ENCODE measurements around the gene PSMD9. TPM values are rescaled to one million over a fixed set of nuclear protein-coding genes. Genes with fewer than 3 reads are reported as not detected.
"Not testable (repeated sequence)": the region's sequence is repeated elsewhere in the genome, so short reads cannot be mapped to it uniquely, and the experiment has no call there.

PSMD9 gene
- total and polyA plus RNA-seq, 12 donors = 13.6 to 117 (median 34.4) TPM

- Histone ChIP-seq H3K9me3 (no peaks in the 10 kb centered on the region), H3K27me3 (no peaks in the 10 kb centered on the region), H3K27ac (no peak overlapping the region), H3K36me3 (peaks cover 0 to 26% (median 10%) of the 10 kb centered on the region in 9 donors), H3K4me3 (no peak overlapping the region), H3K4me1 (peaks cover 0 to 40% (median 26%) of the 10 kb centered on the region in 9 donors)
- TF ChIP-seq, protein P1, sequence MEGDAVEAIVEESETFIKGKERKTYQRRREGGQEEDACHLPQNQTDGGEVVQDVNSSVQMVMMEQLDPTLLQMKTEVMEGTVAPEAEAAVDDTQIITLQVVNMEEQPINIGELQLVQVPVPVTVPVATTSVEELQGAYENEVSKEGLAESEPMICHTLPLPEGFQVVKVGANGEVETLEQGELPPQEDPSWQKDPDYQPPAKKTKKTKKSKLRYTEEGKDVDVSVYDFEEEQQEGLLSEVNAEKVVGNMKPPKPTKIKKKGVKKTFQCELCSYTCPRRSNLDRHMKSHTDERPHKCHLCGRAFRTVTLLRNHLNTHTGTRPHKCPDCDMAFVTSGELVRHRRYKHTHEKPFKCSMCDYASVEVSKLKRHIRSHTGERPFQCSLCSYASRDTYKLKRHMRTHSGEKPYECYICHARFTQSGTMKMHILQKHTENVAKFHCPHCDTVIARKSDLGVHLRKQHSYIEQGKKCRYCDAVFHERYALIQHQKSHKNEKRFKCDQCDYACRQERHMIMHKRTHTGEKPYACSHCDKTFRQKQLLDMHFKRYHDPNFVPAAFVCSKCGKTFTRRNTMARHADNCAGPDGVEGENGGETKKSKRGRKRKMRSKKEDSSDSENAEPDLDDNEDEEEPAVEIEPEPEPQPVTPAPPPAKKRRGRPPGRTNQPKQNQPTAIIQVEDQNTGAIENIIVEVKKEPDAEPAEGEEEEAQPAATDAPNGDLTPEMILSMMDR (IDR thresholded peaks at IDR 0.05) = no peak
- intact Hi-C loops (cut with DNase I) = loop anchor here in 1 of 10 donors (10.0 kb wide), 1 partner anchor 104 kb away; the partner anchor contains the start of gene BCL7A
- 74 to 78% methylated on average over 2 of the region's 2 CpGs for WGBS, 2 donors
- ATAC-seq (no peak), DNase-seq (no peak)
These were observed 32.5 kb downstream of the PSMD9 start for GRCh38 chr12:121921066-121921465.

GRCh38 chr12:121925358-121925695 is 36.7 kb downstream of the PSMD9 start:
- DNase-seq = no peak
- peak overlapping the region in 8 of 10 donors; percentile 69 to 88 (median 76) for H3K27ac ChIP-seq
- peaks cover 0 to 34% (median 20%) of the 10 kb centered on the region in 9 donors for H3K4me1 ChIP-seq
- ATAC-seq = peak in 4 of 8 donors; percentile 16 to 49 (median 26)
- H3K27me3 ChIP-seq = no peaks in the 10 kb centered on the region
- whole genome bisulfite sequencing, 2 donors = 36 to 48% methylated on average over 7 of the region's 7 CpGs
- no peaks in the 10 kb centered on the region for H3K9me3 ChIP-seq
- peak overlapping the region in 5 of 10 donors; percentile 24 to 32 (median 28) for H3K4me3 ChIP-seq
- TF ChIP-seq, protein P1 (IDR thresholded peaks at IDR 0.05) = no peak
- intact Hi-C loops (cut with DNase I) = loop anchor here in 1 of 10 donors (10.0 kb wide), 1 partner anchor 99 kb away; the partner anchor contains the start of gene BCL7A
- no peaks in the 10 kb centered on the region for H3K36me3 ChIP-seq

DNA sequence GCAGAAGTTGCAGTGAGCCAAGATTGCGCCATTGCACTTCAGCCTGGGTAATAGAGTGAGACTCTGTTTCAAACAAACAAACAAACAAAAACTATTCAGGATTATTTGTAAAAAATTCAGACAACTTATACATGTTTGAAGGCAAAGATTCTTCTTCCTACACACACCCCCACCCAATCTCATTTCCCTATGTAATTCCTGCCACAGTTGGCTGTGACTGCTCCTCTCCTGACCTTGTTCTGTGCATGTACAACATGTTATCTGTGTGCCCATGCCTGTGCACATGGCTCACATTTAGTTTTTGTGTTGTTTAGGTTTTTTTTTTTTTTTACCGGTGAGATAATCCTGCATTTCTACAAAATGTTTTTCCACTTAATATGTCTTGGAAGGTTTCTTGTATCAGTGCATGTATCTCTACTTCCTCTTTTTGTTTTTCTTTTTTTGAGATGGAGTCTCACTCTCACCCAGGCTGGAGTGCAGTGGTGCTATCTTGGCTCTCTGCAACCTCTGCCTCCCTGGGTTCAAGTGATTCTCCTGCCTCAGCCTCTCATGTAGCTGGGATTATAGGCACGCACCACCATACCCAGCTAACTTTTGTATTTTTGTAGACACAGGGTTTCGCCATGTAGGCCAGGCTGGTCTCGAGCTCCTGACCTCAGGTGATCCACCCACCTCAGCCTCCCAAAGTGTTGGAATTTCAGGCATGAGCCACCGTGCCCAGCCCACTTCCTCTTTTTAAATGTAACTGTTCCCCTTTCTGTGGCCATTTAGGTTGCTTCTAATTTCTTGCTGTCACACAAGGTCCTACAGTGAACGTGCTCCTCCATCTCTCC is 38.5 kb downstream of the PSMD9 start:
- Histone ChIP-seq H3K4me1 (peaks cover 0 to 34% (median 20%) of the 10 kb centered on the region in 9 donors), H3K9me3 (no peaks in the 10 kb centered on the region), H3K36me3 (no peaks in the 10 kb centered on the region), H3K27ac (no peak overlapping the region), H3K4me3 (no peak overlapping the region), H3K27me3 (no peaks in the 10 kb centered on the region)
- WGBS, 2 donors = 76 to 79% methylated on average over 7 of the region's 7 CpGs
- TF ChIP-seq, protein P1 (IDR thresholded peaks at IDR 0.05) = no peak
- ATAC-seq = no peak
- intact Hi-C loops (cut with DNase I) = loop anchor here in 1 of 10 donors (10.0 kb wide), 1 partner anchor 98 kb away; the partner anchor contains the start of gene BCL7A
- no peak for DNase-seq

DNA sequence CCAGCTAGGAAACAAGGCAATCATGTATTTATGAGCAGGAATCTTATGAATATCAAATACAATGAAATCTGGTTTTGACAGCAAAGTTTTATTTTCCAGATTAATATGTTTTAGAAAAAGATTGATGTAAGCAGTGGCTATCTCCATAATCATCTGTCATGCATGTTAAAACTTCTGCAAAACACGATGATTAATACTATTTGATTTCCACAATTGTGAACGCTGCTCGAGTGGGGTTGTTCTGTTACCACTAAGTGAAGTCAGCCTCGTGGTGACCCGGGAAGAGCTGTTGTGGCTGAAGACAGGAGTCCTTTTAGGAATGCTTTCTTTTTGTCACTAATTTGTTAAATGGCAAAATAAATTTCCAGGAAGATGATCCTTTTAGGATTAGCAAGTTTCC is 39.2 kb downstream of the PSMD9 start:
- no peaks in the 10 kb centered on the region for H3K9me3 ChIP-seq
- no peaks in the 10 kb centered on the region for H3K27me3 ChIP-seq
- intact Hi-C loops (cut with DNase I) = loop anchor here in 1 of 10 donors (10.0 kb wide), 1 partner anchor 97 kb away; the partner anchor contains the start of gene BCL7A
- no peak for ATAC-seq
- H3K4me3 ChIP-seq = no peak overlapping the region
- H3K36me3 ChIP-seq = no peaks in the 10 kb centered on the region
- peaks cover 0 to 34% (median 20%) of the 10 kb centered on the region in 9 donors for H3K4me1 ChIP-seq
- TF ChIP-seq, protein P1 (IDR thresholded peaks at IDR 0.05) = no peak
- no peak overlapping the region for H3K27ac ChIP-seq
- whole genome bisulfite sequencing, 2 donors = 72 to 80% methylated on average over 5 of the region's 5 CpGs
- no peak for DNase-seq

DNA sequence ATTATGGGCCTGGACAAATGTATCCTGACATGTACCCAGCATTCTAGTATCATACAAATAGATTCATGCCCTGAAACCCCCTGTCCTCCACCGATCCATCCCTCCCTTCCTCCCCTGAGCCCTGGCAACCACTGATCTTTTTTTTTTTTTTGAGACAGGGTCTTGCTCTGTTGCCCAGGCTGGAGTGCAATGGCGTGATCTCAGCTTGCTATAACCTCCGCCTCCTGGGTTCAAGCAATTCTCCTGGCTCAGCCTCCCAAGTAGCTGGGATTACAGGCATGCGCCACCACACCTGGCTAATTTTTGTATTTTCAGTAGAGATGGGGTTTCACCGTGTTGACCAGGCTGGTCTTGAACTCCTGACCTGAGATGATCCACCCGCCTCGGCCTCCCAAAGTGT is 41.0 kb downstream of the PSMD9 start:
- DNase-seq, H3K27ac ChIP-seq, H3K9me3 ChIP-seq, H3K4me3 ChIP-seq, H3K36me3 ChIP-seq, ATAC-seq, H3K27me3 ChIP-seq: not testable (repeated sequence)
- peaks cover 0 to 21% (median 9%) of the 10 kb centered on the region in 9 donors for H3K4me1 ChIP-seq
- WGBS, 2 donors = 97 to 98% methylated on average over 7 of the region's 7 CpGs
- intact Hi-C loops (cut with DNase I) = loop anchor here in 1 of 10 donors (10.0 kb wide), 1 partner anchor 95 kb away; the partner anchor contains the start of gene BCL7A

Data from heart right ventricle (tissue), 16 donors.